Measurements from ENCODE around the gene THOC5. TPM values are rescaled to one million over a fixed set of nuclear protein-coding genes. Genes with fewer than 3 reads are reported as not detected.
"Not testable (repeated sequence)": the region's sequence is repeated elsewhere in the genome, so short reads cannot be mapped to it uniquely, and the experiment has no call there.

THOC5 gene
- total RNA-seq, 1 donor from 2014 or later = 44.8 TPM

- no peak for TF ChIP-seq CTCF (IDR thresholded peaks at IDR 0.05; ENCODE audit: unreplicated experiment)
- Mint-ChIP-seq H3K9me3 (no peaks in the 10 kb centered on the region), H3K4me3 (no peak overlapping the region), H3K4me1 (no peaks in the 10 kb centered on the region), H3K27ac (no peak overlapping the region), H3K27me3 (ENCODE audit: low read depth) (no peaks in the 10 kb centered on the region), H3K36me3 (peaks cover 31% of the 10 kb centered on the region)
- no peak for DNase-seq (ENCODE audit: low spot score in 2 of 2, unreplicated experiment in 2 of 2)
These were observed 13.8 kb upstream of the THOC5 start for GRCh38 chr22:29567338-29567737.

DNA sequence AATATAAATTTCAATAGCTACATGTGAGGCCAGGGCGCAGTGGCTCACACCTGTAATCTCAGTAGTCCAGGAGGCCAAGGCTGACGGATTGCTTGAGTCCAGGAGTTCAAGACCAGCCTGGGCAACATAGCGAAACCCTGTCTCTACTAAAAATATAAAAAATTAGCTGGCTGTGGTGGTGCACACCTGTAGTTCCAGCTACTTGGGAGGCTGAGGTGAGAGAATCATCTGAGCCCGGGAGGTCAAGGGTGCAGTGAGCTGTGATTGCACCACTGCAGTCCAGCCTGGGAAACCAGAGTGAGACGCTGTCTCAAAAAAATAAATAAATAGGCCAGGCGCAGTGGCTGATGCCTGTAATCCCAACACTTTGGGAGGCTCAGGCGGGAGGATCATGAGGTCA lies 13.0 kb upstream of the THOC5 start:
- not testable (repeated sequence) for H3K4me3 Mint-ChIP-seq; H3K4me1 Mint-ChIP-seq; H3K27ac Mint-ChIP-seq; DNase-seq (ENCODE audit: low spot score in 2 of 2, unreplicated experiment in 2 of 2); H3K27me3 Mint-ChIP-seq (ENCODE audit: low read depth); H3K9me3 Mint-ChIP-seq
- H3K36me3 Mint-ChIP-seq = peaks cover 34% of the 10 kb centered on the region

DNA sequence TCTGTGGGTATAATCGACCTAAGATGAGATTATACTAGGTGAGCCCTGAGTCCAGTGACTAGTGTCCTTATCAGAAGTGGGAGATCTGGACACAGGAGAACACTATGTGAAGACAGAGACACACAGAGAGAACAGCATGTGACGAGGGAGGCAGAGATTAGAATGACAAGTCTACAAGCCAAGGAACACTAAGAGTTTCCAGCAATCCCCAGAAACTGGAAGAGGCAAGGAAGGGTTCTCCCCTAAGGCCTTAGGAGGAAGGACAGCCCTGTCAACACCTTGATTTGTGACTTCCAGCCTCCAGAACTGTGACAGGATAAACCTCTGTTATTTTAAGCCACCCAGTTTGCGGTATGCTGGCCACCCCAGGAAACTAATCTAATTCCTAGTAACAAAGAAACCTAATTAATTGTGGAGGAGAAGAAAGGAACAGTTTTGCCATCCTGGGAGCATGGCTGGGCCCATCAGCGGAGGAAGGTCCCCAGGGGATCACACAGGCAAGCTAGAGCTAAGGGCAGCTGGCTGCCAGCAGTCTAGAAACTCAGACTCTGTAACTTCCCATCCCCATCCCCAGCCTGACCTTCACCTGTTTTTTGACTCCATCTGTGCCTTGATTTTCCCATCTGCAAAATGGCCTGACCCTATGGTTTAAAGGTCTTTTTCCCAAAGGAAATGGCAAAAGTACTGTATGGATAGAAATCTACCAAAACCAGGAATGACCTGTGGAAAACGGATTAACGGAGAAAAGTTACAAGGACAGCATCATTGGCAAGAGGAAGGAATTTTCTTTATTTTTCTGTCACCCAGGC lies 10.3 kb upstream of the THOC5 start:
- Mint-ChIP-seq H3K27ac (no peak overlapping the region), H3K4me1 (no peaks in the 10 kb centered on the region), H3K36me3 (peaks cover 38% of the 10 kb centered on the region), H3K9me3 (no peaks in the 10 kb centered on the region), H3K4me3 (no peak overlapping the region), H3K27me3 (ENCODE audit: low read depth) (no peaks in the 10 kb centered on the region)
- DNase-seq (ENCODE audit: low spot score in 2 of 2, unreplicated experiment in 2 of 2) = no peak
- TF ChIP-seq CTCF (IDR thresholded peaks at IDR 0.05; ENCODE audit: unreplicated experiment) = no peak

DNA sequence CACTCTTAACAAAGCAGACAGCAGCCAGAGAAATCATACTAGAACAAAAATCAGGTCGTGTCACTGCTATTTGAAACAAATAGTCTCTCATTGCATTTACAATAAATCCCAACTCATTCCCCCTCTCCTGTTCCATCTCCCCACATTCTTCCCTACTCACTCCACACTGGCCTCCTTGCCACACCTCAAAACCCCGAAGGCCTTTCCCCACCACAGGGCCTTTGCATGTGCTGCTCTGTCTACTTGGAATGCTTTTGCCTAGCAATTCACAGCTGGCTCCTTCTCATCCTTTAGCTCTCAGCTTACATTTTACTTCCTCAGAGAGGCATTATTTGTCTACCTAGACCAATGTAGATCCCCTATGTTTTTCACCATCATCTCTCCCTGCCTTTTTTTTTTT lies 6.3 kb upstream of the THOC5 start:
- no peak for DNase-seq (ENCODE audit: low spot score in 2 of 2, unreplicated experiment in 2 of 2)
- Mint-ChIP-seq H3K4me3 (no peak overlapping the region), H3K36me3 (peaks cover 47% of the 10 kb centered on the region), H3K27me3 (ENCODE audit: low read depth) (no peaks in the 10 kb centered on the region), H3K4me1 (no peaks in the 10 kb centered on the region), H3K27ac (no peak overlapping the region), H3K9me3 (no peaks in the 10 kb centered on the region)
- no peak for TF ChIP-seq CTCF (IDR thresholded peaks at IDR 0.05; ENCODE audit: unreplicated experiment)

- Mint-ChIP-seq H3K27ac (no peak overlapping the region), H3K36me3 (peaks cover 45% of the 10 kb centered on the region), H3K9me3 (no peaks in the 10 kb centered on the region), H3K4me1 (no peaks in the 10 kb centered on the region), H3K4me3 (no peak overlapping the region), H3K27me3 (ENCODE audit: low read depth) (no peaks in the 10 kb centered on the region)
- no peak for TF ChIP-seq CTCF (IDR thresholded peaks at IDR 0.05; ENCODE audit: unreplicated experiment)
- no peak for DNase-seq (ENCODE audit: low spot score in 2 of 2, unreplicated experiment in 2 of 2)
These were observed 5.5 kb upstream of the THOC5 start for GRCh38 chr22:29559030-29559429.

DNA sequence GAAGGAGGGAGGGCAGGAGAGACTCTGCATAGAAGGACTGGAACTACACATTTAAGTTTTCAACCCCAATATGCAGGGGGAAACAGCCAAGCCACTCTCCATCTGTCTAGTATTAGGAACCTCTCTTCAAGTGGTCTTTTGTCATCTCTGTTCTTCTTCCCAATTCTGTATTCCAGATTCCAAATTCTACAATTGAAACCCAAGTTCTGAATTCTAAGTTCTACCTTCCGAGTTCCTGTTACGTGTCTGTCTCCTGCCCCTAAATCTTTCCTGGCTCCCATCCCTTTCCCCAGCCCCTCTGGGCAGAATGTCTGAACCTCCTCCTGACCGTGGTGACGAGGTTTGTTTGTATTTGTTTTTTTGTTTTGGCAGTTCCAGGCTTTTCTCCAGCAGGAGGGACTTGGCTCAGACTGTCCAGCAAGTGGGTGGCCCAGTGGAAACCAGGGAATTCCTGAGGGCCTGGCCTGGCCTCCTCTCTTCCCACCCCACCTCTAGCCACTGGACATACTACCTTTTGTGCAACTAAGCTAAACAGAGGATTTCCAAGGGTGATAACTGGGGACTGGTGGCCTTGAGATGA lies 1.6 kb upstream of the THOC5 start:
- Mint-ChIP-seq H3K27ac (peak overlapping the region; percentile 71), H3K27me3 (ENCODE audit: low read depth) (no peaks in the 10 kb centered on the region), H3K36me3 (peaks cover 35% of the 10 kb centered on the region), H3K4me1 (peaks cover 9% of the 10 kb centered on the region), H3K4me3 (no peak overlapping the region), H3K9me3 (no peaks in the 10 kb centered on the region)
- DNase-seq (ENCODE audit: low spot score in 2 of 2, unreplicated experiment in 2 of 2) = no peak
- no peak for TF ChIP-seq CTCF (IDR thresholded peaks at IDR 0.05; ENCODE audit: unreplicated experiment)

DNA sequence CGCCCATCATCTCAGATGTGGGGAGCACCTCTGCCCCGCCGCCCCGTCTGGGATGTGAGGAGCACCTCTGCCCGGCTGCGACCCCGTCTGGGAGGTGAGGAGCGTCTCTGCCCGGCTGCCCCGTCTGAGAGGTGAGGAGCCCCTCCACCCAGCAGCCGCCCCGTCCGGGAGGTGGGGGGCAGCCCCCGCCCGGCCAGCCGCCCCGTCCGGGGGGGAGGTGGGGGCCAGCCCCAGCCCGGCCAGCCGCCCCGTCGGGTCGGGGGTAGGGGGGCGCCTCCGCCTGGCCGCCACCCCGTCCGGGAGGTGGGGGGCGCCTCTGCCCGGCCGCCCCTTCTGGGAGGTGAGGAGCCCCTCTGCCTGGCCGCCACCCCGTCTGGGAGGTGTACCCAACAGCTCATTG lies 1.2 kb downstream of the THOC5 start:
- H3K4me1 Mint-ChIP-seq; H3K9me3 Mint-ChIP-seq; H3K27me3 Mint-ChIP-seq (ENCODE audit: low read depth); DNase-seq (ENCODE audit: low spot score in 2 of 2, unreplicated experiment in 2 of 2): not testable (repeated sequence)
- Mint-ChIP-seq H3K4me3 (peak overlapping the region; percentile 94), H3K27ac (peak overlapping the region; percentile 95), H3K36me3 (peaks cover 37% of the 10 kb centered on the region)
